Endothelial cell (in vitro differentiated cells): ENCODE measurements around the gene SUPT20HL1. TPM values are rescaled to one million over a fixed set of nuclear protein-coding genes. Genes with fewer than 3 reads are reported as not detected.

ENCODE experiments used
- DNase-seq: peaks from one replicate; pipeline ENCODE4 v3.0.0; 2021; ENCODE audit warnings: low spot score
- H3K27ac Mint-ChIP-seq: one replicate; pipeline ENCODE4 v1.8.0; 2021; ENCODE audit warnings: mixed read lengths, inconsistent platforms; ENCODE audit not compliant: unreplicated experiment
- H3K27me3 Mint-ChIP-seq: one replicate; pipeline ENCODE4 v1.8.0; 2021; ENCODE audit warnings: mild to moderate bottlenecking, moderate library complexity, mixed read lengths, inconsistent platforms; ENCODE audit not compliant: unreplicated experiment
- H3K36me3 Mint-ChIP-seq: one replicate; pipeline ENCODE4 v1.8.0; 2021; ENCODE audit warnings: mild to moderate bottlenecking, low read depth, mixed read lengths, inconsistent platforms; ENCODE audit not compliant: unreplicated experiment
- H3K4me1 Mint-ChIP-seq: one replicate; pipeline ENCODE4 v1.8.0; 2021; ENCODE audit warnings: mild to moderate bottlenecking, mixed read lengths, inconsistent platforms; ENCODE audit not compliant: unreplicated experiment
- H3K4me3 Mint-ChIP-seq: one replicate; pipeline ENCODE4 v1.8.0; 2021; ENCODE audit warnings: mild to moderate bottlenecking, mixed read lengths, inconsistent platforms; ENCODE audit not compliant: unreplicated experiment
- H3K9me3 Mint-ChIP-seq: one replicate; pipeline ENCODE4 v1.8.0; 2021; ENCODE audit warnings: mixed read lengths, inconsistent platforms; ENCODE audit not compliant: unreplicated experiment
- CTCF ChIP-seq: fragments of 200-600 bp; sonication (generic); IDR thresholded peaks from one replicate; pipeline ENCODE4 v1.5.0; 2021; ENCODE audit warnings: antibody characterized with exemption; ENCODE audit not compliant: unreplicated experiment
- total RNA-seq: library from RNA; stranded (reverse); fragmentation: NEBNext Ultra II Directional; extraction: Animal tissue kit (Norgen Biotek cat#: 25700); gene quantifications from one replicate; pipeline ENCODE4 v1.2.1, GENCODE V29; 2021; ENCODE audit not compliant: unreplicated experiment

Gene SUPT20HL1
- total RNA-seq, 1 donor from 2014 or later = not detected

GRCh38 chrX:24398766-24399165, 38.3 kb downstream of the SUPT20HL1 start:
- Mint-ChIP-seq H3K27me3 (peaks cover 2% of the 10 kb centered on the region), H3K4me3 (no peak overlapping the region), H3K9me3 (no peaks in the 10 kb centered on the region), H3K36me3 (no peaks in the 10 kb centered on the region), H3K27ac (no peak overlapping the region), H3K4me1 (no peaks in the 10 kb centered on the region)
- no peak for TF ChIP-seq CTCF
- DNase-seq = no peak

DNA sequence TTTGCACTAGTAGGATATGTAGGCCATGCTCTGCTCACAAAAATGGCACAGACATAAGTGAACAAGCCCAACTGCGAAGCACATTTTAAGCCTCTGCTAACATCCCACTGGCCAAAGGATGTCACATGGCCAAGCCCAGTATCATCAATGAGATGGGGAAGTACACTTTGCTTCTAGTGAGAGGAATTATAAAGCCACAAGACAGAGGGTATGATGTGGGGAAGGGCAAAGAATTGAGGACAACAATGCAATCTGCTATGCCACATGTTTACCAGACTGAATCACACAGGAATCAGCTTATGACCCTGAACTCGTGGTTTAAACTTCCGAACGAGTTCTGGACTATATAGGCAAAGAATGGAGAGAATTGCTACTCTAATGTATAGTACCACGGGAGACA, 39.1 kb downstream of the SUPT20HL1 start:
- Mint-ChIP-seq H3K36me3 (no peaks in the 10 kb centered on the region), H3K4me1 (no peaks in the 10 kb centered on the region)
- no peak for TF ChIP-seq CTCF

DNA sequence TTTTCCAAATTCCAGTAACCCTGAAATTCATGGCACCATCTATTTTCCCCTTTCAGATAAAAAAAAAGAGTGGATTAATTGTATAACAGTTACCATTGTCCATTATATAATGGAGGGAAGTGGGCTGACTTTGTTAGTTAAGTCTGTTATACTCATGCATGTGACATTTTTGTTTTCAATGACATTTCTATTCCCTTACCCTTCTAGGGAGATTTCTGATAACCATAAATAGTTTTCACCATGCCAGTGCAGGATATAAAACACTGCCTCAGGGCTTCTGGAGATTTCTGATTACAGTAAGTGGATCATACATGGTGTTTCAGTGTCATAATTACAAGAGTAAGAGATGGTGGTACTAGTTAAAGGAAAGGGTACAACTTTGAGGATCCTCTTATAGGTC, 45.5 kb downstream of the SUPT20HL1 start:
- H3K4me1 Mint-ChIP-seq = no peaks in the 10 kb centered on the region
- no peak for TF ChIP-seq CTCF

More for the DNA sequence above, 39.1 kb downstream of the SUPT20HL1 start:
- H3K27me3 Mint-ChIP-seq = peaks cover 2% of the 10 kb centered on the region
- no peak for DNase-seq
- no peak overlapping the region for H3K27ac Mint-ChIP-seq
- no peak overlapping the region for H3K4me3 Mint-ChIP-seq
- H3K9me3 Mint-ChIP-seq = no peaks in the 10 kb centered on the region

More for the DNA sequence above, 45.5 kb downstream of the SUPT20HL1 start:
- Mint-ChIP-seq H3K36me3 (no peaks in the 10 kb centered on the region), H3K9me3 (no peaks in the 10 kb centered on the region), H3K27ac (no peak overlapping the region), H3K27me3 (peaks cover 2% of the 10 kb centered on the region), H3K4me3 (no peak overlapping the region)
- DNase-seq = no peak

Other genes starting within 250 kb of the SUPT20HL1 start
- 40.0 TPM for gene ZFX, start 210.9 kb upstream of the SUPT20HL1 start, total RNA-seq
- not detected for gene SUPT20HL2, start 46.6 kb upstream of the SUPT20HL1 start, total RNA-seq
- 11.6 TPM for gene PDK3, start 104.6 kb downstream of the SUPT20HL1 start, total RNA-seq